Measurements from ENCODE around the gene MYLK.
"Not testable (repeated sequence)": the region's sequence is repeated elsewhere in the genome, so short reads cannot be mapped to it uniquely, and the experiment has no call there.

DNA sequence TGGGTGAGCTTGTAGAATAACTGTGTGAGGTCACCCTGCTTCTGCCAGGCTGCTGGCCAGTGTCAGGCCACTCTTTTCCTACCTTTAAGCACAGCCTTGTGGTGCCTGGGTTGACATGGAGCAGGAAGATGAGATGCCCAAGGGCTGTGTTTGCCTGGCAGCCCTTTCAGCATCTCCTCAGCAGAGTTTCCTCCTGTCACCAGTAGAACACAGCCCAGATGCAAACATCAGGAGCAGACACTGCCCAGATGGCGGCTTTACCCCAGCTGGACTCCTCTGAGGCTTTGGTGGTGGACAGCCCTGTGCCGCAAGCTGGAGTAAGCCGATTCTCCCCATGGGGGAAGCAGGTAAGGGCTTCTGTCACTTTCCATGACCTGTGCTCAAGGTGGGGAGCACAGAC is 180.5 kb downstream of the MYLK start:
- not testable (repeated sequence) for TF ChIP-seq EP300, POLR2A (IDR thresholded peaks at IDR 0.05)
- TF ChIP-seq, protein P1, sequence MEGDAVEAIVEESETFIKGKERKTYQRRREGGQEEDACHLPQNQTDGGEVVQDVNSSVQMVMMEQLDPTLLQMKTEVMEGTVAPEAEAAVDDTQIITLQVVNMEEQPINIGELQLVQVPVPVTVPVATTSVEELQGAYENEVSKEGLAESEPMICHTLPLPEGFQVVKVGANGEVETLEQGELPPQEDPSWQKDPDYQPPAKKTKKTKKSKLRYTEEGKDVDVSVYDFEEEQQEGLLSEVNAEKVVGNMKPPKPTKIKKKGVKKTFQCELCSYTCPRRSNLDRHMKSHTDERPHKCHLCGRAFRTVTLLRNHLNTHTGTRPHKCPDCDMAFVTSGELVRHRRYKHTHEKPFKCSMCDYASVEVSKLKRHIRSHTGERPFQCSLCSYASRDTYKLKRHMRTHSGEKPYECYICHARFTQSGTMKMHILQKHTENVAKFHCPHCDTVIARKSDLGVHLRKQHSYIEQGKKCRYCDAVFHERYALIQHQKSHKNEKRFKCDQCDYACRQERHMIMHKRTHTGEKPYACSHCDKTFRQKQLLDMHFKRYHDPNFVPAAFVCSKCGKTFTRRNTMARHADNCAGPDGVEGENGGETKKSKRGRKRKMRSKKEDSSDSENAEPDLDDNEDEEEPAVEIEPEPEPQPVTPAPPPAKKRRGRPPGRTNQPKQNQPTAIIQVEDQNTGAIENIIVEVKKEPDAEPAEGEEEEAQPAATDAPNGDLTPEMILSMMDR (IDR thresholded peaks at IDR 0.05) = not testable (repeated sequence)
